ENCODE measurements around the gene FBXL20.
"Not testable (repeated sequence)": the region's sequence is repeated elsewhere in the genome, so short reads cannot be mapped to it uniquely, and the experiment has no call there.

FBXL20 gene

GRCh38 chr17:39340731-39341130 is 60.7 kb downstream of the FBXL20 start:
- Histone ChIP-seq H3K9ac (ENCODE audit: low read length) (no peak overlapping the region), H3K27me3 (ENCODE audit: control insufficient read depth, insufficient read depth, low read length) (no peaks in the 10 kb centered on the region), H3K36me3 (ENCODE audit: control insufficient read depth, insufficient read depth, low read length) (no peaks in the 10 kb centered on the region), H3K4me3 (ENCODE audit: low read length) (no peak overlapping the region), H3K27ac (ENCODE audit: low read depth, low read length) (no peak overlapping the region), H3K4me1 (ENCODE audit: control insufficient read depth, insufficient read depth, low read length) (no peaks in the 10 kb centered on the region)

DNA sequence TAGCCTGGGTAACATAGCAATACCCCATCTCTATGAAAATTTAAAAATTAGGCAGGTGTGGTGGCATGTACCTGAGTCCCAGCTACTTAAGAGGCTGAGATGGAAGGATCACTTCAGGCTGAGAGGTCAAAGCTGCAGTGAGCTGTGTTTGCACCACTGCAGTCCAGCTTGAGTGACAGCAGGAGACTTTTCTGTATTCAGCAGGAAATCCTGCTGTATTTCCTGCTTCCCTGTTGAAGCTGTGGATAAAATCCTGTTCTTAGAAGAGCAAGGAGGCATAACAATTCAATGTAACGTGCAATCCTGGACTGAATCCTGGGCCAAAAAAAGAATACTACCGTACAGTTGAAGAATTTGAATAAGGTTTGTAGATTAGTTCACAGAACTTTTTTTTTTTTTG is 62.2 kb downstream of the FBXL20 start:
- H3K36me3 ChIP-seq (ENCODE audit: control insufficient read depth, insufficient read depth, low read length): no peaks in the 10 kb centered on the region
- no peaks in the 10 kb centered on the region for H3K27me3 ChIP-seq (ENCODE audit: control insufficient read depth, insufficient read depth, low read length)
- H3K9ac ChIP-seq (ENCODE audit: low read length): no peak overlapping the region
- no peak overlapping the region for H3K4me3 ChIP-seq (ENCODE audit: low read length)
- no peak overlapping the region for H3K27ac ChIP-seq (ENCODE audit: low read depth, low read length)
- H3K4me1 ChIP-seq (ENCODE audit: control insufficient read depth, insufficient read depth, low read length): no peaks in the 10 kb centered on the region

GRCh38 chr17:39337649-39338048 is 63.8 kb downstream of the FBXL20 start:
- not testable (repeated sequence) for H3K4me3 ChIP-seq (ENCODE audit: low read length); H3K27ac ChIP-seq (ENCODE audit: low read depth, low read length); H3K36me3 ChIP-seq (ENCODE audit: control insufficient read depth, insufficient read depth, low read length); H3K9ac ChIP-seq (ENCODE audit: low read length); H3K27me3 ChIP-seq (ENCODE audit: control insufficient read depth, insufficient read depth, low read length); H3K4me1 ChIP-seq (ENCODE audit: control insufficient read depth, insufficient read depth, low read length)

DNA sequence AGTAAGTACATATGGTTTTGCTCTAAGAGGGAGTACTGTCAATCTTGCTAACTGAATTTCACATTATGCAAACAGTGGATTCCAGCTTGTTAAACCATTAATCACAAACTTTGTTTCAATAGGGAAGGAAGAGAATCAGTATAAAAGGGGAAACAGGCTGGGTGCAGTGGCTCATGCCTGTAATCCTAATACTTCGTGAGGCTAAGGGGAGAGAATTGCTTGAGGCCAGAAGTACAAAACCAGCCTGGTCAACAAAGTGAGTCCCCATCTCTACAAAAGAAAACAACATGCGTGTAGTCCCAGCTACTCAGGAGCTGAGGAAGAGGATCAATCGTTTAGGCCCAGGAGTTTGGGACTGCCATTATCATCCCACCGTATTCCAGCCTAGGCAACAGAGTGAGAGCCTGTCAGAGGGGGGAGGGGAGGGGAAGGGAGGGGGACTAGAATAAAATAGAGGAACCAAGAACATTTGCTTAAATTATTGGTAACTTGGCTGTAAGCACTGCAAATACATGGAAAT is 65.7 kb downstream of the FBXL20 start:
- no peak overlapping the region for H3K4me3 ChIP-seq (ENCODE audit: low read length)
- no peaks in the 10 kb centered on the region for H3K36me3 ChIP-seq (ENCODE audit: control insufficient read depth, insufficient read depth, low read length)
- no peaks in the 10 kb centered on the region for H3K4me1 ChIP-seq (ENCODE audit: control insufficient read depth, insufficient read depth, low read length)
- no peak overlapping the region for H3K27ac ChIP-seq (ENCODE audit: low read depth, low read length)
- H3K9ac ChIP-seq (ENCODE audit: low read length): no peak overlapping the region
- H3K27me3 ChIP-seq (ENCODE audit: control insufficient read depth, insufficient read depth, low read length): no peaks in the 10 kb centered on the region

- not testable (repeated sequence) for H3K36me3 ChIP-seq (ENCODE audit: control insufficient read depth, insufficient read depth, low read length); H3K27ac ChIP-seq (ENCODE audit: low read depth, low read length); H3K9ac ChIP-seq (ENCODE audit: low read length); H3K4me1 ChIP-seq (ENCODE audit: control insufficient read depth, insufficient read depth, low read length); H3K27me3 ChIP-seq (ENCODE audit: control insufficient read depth, insufficient read depth, low read length); H3K4me3 ChIP-seq (ENCODE audit: low read length)
Measured at GRCh38 chr17:39334008-39334744, 67.2 kb downstream of the FBXL20 start.

DNA sequence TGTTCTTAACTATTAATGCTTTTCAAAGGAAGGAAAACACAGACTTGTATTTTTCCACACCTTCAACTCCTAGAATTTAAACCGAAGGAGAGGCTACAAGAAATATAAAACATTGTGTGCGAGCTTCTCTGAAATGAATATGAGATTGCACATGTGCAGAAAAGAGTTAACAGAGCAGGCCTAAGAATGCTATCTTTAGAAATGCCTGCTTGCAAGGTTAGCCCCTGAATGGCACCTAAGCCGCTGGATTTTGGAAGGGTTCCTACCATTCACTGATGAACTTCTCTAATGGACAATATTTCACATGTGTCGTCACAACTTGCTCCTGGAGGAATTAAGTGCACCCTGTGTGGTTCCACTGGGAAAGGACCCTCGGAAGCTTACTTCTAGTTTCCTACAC is 69.3 kb downstream of the FBXL20 start:
- Histone ChIP-seq H3K27me3 (ENCODE audit: control insufficient read depth, insufficient read depth, low read length) (no peaks in the 10 kb centered on the region), H3K36me3 (ENCODE audit: control insufficient read depth, insufficient read depth, low read length) (no peaks in the 10 kb centered on the region), H3K9ac (ENCODE audit: low read length) (no peak overlapping the region), H3K4me1 (ENCODE audit: control insufficient read depth, insufficient read depth, low read length) (no peaks in the 10 kb centered on the region), H3K4me3 (ENCODE audit: low read length) (no peak overlapping the region), H3K27ac (ENCODE audit: low read depth, low read length) (no peak overlapping the region)

DNA sequence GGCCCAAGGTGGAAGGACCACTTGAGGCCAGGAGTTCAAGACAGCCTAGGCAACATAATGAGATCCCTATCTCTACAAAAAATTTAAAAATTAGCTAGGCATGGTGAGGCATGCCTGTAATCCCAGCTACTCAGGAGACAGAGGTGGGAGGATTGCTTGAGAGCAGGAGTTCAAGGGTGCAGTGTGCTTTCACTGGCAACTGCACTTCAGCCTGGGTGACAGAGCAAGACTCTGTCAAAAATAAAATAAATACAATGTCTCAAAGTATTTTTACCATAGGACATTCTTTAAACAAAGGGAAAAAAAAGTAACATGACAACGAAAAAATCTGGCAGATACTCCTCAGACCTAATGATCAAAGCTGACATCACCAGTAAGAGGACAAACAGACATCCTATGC is 72.6 kb downstream of the FBXL20 start:
- H3K27ac ChIP-seq (ENCODE audit: low read depth, low read length): no peak overlapping the region
- no peaks in the 10 kb centered on the region for H3K27me3 ChIP-seq (ENCODE audit: control insufficient read depth, insufficient read depth, low read length)
- no peaks in the 10 kb centered on the region for H3K4me1 ChIP-seq (ENCODE audit: control insufficient read depth, insufficient read depth, low read length)
- H3K9ac ChIP-seq (ENCODE audit: low read length): no peak overlapping the region
- no peaks in the 10 kb centered on the region for H3K36me3 ChIP-seq (ENCODE audit: control insufficient read depth, insufficient read depth, low read length)
- no peak overlapping the region for H3K4me3 ChIP-seq (ENCODE audit: low read length)

DNA sequence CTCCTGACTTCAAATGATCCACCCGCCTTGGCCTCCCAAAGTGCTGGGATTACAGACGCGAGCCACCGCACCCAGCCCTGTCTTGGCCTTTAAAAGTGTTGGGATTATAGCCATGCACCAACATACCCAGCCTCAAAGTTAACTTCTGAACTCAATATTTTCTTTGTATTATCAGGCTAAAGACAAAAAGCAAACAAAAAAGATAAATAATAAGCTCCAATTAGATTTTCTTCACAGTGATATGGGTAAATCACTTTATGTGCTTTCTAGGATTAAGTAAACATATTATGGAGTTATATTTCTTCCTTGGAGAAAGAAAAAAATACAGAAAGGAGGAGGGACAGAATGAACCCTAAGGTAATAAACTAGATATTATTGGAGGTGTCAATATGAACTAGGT is 74.3 kb downstream of the FBXL20 start:
- no peaks in the 10 kb centered on the region for H3K27me3 ChIP-seq (ENCODE audit: control insufficient read depth, insufficient read depth, low read length)
- no peak overlapping the region for H3K27ac ChIP-seq (ENCODE audit: low read depth, low read length)

DNA sequence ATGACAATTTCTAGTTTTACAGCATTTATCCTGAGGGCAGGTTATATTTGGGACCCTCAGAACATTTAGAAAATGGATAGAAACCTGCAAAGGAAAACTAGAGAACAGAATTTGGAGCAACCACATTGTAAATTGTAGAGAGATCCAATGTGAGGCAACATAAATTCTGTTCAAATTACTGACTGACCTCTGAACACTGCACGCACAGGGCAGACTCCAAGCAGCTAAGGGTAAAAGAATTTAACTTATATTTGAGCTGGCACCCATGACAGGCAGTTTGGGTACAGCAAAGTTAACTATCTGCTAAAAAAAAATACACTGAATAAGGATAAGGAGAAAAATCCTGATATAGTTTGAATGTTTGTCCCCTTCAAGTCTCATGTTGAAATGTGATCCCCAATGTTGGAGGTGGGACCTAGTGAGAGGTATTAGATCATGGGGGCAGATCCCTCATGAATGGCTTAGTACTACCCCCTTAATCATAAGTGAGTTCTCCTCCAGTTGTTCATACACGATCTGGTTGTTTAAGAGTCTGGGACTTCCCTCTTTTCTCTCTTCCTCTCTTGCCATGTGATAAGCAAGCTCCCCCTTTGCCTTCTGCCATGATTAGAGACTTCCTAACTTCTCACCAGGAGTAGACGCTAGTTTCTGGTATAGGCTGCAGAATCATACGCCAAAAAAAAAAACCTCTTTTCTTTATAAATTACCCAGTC is 75.7 kb downstream of the FBXL20 start:
- Histone ChIP-seq H3K27me3 (ENCODE audit: control insufficient read depth, insufficient read depth, low read length) (no peaks in the 10 kb centered on the region), H3K4me3 (ENCODE audit: low read length) (no peak overlapping the region), H3K27ac (ENCODE audit: low read depth, low read length) (no peak overlapping the region), H3K36me3 (ENCODE audit: control insufficient read depth, insufficient read depth, low read length) (no peaks in the 10 kb centered on the region), H3K9ac (ENCODE audit: low read length) (no peak overlapping the region), H3K4me1 (ENCODE audit: control insufficient read depth, insufficient read depth, low read length) (no peaks in the 10 kb centered on the region)

More for the DNA sequence above, 74.3 kb downstream of the FBXL20 start:
- no peak overlapping the region for H3K4me3 ChIP-seq (ENCODE audit: low read length)
- H3K36me3 ChIP-seq (ENCODE audit: control insufficient read depth, insufficient read depth, low read length): no peaks in the 10 kb centered on the region
- H3K4me1 ChIP-seq (ENCODE audit: control insufficient read depth, insufficient read depth, low read length): no peaks in the 10 kb centered on the region
- no peak overlapping the region for H3K9ac ChIP-seq (ENCODE audit: low read length)

DNA sequence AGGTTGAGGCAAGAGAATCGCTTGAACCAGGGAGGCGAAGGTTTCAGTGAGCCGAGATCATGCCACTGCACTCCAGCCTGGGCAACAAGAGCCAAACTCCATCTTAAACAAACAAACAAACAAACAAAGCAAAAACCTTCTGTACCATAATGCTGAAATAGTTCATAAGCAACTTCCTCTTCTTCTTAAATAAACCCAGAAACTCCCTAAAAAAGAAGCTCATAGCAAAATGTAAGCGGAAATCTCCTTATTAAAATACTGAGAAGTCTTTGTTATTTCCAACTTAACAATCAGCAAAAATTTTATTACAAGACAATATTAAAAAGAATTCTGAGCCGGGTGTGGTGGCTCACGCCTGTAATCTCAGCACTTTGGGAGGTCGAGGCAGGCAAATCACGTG is 82.8 kb downstream of the FBXL20 start:
- Histone ChIP-seq H3K27me3 (ENCODE audit: control insufficient read depth, insufficient read depth, low read length) (no peaks in the 10 kb centered on the region), H3K36me3 (ENCODE audit: control insufficient read depth, insufficient read depth, low read length) (no peaks in the 10 kb centered on the region), H3K27ac (ENCODE audit: low read depth, low read length) (no peak overlapping the region), H3K4me1 (ENCODE audit: control insufficient read depth, insufficient read depth, low read length) (no peaks in the 10 kb centered on the region), H3K9ac (ENCODE audit: low read length) (no peak overlapping the region), H3K4me3 (ENCODE audit: low read length) (no peak overlapping the region)

GRCh38 chr17:39306509-39307212 is 94.8 kb downstream of the FBXL20 start:
- H3K27me3 ChIP-seq (ENCODE audit: control insufficient read depth, insufficient read depth, low read length): no peaks in the 10 kb centered on the region
- H3K9ac ChIP-seq (ENCODE audit: low read length): no peak overlapping the region
- H3K27ac ChIP-seq (ENCODE audit: low read depth, low read length): no peak overlapping the region
- no peaks in the 10 kb centered on the region for H3K4me1 ChIP-seq (ENCODE audit: control insufficient read depth, insufficient read depth, low read length)
- H3K4me3 ChIP-seq (ENCODE audit: low read length): no peak overlapping the region
- no peaks in the 10 kb centered on the region for H3K36me3 ChIP-seq (ENCODE audit: control insufficient read depth, insufficient read depth, low read length)

DNA sequence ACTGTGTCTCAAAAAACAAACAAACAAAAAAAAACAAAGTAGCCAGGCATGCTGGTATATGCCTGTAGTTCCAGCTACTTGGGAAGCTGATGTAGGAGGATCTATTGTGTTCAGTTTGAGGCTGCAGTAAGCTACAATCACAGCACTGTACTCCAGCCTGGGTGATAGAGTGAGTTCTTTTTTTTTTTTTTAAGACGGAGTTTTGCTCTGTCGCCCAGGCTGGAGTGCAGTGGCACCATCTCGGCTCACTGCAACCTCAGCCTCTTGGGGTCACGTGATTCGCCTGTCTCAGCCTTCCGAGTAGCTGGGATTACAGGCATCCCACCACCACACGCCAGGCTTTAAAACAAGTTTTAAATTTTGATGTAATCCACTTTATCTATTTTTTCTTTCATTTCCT is 95.4 kb downstream of the FBXL20 start:
- Histone ChIP-seq H3K36me3 (ENCODE audit: control insufficient read depth, insufficient read depth, low read length) (no peaks in the 10 kb centered on the region), H3K27ac (ENCODE audit: low read depth, low read length) (no peak overlapping the region), H3K4me1 (ENCODE audit: control insufficient read depth, insufficient read depth, low read length) (no peaks in the 10 kb centered on the region), H3K27me3 (ENCODE audit: control insufficient read depth, insufficient read depth, low read length) (no peaks in the 10 kb centered on the region), H3K9ac (ENCODE audit: low read length) (no peak overlapping the region), H3K4me3 (ENCODE audit: low read length) (no peak overlapping the region)

Data from rectal smooth muscle tissue (tissue), 1 donor.